NCI-H128 (cell line): Measurements from ENCODE around the gene PERM1.
"Not testable (repeated sequence)": the region's sequence is repeated elsewhere in the genome, so short reads cannot be mapped to it uniquely, and the experiment has no call there.

ENCODE experiments used
- DNase-seq: peaks from one replicate; lab custom pipeline; 2025; ENCODE audit not compliant: unreplicated experiment; lab: John Stamatoyannopoulos, UW

Gene PERM1

DNA sequence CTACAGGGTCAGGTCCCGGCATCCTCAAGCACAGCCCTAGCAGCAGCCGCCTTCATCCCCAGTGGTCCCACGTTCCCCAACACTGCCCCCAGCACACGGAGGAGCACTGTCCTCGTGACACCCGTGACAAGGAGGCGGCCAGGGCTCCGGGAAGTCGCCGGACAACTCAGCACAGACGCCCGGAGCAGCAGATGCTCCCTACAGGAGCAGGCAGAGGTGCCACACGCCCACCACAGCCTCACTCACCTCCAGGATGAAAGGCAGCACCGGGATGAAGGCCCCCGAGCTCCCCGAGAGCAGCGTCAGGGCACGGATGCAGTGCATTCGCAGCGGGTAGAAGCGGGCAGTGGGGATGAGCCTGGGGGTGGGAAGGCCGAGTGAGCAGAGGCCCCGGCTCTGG lies 31.0 kb downstream of the PERM1 start:
- DNase-seq, result no peak

DNA sequence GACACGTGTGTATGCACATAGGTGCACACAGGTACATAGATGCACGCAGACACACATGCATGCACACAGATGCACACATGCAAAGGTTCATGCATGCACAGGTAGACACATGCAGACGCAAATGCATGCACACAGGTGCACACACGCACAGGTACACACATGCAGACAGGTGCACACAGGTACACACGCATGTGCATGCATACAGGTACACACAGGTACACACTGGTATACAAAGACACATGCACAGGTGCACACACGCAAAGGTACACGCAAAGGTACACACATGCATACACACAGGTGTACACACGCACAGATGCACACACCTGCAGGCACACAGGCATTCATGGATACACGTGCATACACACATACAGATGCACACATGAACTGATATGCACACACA lies 31.6 kb downstream of the PERM1 start:
- no peak for DNase-seq

DNA sequence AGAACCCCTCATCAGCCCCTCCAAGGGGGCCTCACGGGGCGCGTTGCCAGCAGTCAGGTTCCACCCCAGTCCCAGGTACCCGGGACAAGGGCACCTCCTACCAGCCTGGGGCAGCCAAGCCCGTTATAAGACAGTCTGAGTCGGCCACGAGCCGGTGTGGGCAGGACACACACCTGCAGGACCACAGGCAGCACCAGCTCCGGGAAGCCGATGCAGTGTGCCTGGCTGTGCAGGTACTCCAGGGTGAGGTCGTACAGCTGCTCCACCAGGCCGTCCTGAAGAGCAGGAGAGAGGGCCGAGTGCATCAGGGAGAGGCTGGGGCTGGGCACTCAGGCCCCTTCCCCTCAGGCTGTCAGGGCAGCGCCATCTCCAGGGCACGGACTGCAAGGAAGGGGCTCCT lies 33.9 kb downstream of the PERM1 start:
- DNase-seq, result no peak

DNA sequence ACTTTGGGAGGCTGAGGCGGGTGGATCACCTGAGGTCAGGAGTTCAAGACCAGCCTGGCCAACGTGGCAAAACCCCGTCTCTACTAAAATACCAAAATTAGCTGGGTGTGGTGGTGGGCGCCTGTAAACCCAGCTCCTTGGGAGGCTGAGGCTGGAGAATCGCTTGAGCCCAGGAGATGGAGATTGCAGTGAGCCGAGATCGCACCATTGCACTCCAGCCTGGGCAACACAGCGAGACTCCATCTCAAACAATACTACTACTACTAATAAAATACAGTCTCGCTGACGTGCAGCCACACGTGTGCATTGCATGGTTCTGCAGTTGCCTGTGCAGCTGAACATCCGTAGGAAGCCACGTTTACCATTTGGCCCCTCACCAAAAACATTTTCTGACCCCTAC lies 35.1 kb downstream of the PERM1 start:
- not testable (repeated sequence) for DNase-seq

DNA sequence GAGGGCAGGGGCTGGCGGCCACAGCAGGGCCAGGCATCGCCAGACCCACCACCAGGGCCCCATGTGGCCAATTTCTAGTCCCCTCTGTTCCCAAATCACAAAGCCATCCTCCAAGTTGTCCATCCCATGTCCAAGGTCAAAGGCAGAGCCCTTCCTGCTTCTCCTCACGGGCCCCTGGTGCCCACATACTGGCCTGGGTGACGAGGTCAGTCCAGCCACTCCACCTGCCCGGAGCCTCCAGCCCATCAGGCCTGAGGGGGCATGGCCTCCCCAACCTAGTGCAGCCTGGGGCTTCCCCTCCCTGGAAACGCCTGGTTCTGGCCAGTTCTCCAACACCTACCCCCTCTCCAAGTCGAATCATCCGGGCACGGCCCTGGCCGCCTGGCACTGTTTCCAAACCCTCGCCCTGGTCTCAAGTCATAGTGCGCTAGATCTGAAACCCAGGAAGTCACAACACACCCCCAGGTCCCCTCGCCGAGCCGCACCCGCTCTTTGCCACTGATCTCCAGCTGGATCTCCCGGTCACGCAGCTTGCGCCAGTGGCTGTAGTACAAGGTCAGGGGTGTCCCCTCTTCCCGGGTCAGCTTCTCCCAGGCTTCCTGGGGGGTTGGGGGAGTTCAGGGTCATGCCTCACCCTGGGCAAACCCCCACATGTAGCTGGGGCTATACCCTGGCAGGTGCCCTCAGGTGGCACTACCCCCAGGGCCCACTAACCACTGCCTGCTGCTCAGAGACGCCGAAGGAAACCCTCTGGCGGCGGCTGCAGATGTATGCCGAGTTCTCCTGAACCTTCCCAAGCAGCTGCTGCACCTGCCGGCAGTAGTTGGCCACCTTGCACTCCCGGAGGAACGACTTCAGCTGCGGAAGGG lies 36.0 kb downstream of the PERM1 start:
- no peak for DNase-seq

DNA sequence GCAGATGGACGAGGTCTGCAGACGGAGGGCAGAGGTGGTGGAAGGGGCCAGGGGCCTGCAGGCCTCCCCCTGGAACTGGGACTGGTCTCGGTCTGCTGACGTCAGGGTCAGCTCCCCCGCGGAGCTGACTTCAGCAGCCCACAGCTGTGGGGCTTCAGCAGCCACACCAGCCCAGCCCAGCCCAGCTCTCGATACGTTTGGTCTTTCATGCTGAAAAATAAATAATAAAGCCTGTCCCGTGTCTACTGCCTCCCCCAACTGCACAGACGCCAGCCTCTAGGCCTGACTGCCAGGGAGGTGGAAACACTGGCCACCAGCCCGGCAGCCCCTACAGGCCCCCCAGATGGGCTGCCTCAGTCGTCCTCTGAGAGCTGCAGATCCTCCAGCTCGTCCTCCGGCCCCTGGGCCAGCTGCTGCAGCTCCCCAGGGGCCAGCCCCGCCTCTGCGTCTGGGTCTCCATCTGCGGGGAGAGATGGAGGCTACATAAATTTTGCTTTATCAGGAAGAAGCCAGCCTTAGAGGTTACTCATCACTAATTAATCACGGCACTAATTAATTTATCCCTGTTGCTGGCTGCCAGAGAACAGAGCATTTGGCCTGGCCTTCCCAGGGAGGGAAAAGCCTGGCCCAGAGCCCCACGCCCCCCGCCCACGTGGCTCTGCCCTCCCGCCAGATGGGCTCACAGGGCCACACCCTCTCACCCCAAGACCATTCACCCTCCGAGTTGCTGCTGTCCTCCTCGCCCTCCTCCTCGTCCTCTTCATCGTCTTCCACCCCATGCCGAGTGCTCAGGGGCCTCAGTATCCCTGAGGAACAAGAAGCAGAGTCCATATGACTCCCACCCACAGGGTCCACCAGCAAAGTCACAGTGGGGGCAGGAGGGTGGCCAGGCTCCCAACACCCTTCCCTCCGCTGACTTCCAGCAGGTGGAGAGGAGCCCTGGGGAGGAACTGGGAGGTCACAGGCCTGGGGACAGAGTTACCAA lies 37.3 kb downstream of the PERM1 start:
- DNase-seq, result no peak

DNA sequence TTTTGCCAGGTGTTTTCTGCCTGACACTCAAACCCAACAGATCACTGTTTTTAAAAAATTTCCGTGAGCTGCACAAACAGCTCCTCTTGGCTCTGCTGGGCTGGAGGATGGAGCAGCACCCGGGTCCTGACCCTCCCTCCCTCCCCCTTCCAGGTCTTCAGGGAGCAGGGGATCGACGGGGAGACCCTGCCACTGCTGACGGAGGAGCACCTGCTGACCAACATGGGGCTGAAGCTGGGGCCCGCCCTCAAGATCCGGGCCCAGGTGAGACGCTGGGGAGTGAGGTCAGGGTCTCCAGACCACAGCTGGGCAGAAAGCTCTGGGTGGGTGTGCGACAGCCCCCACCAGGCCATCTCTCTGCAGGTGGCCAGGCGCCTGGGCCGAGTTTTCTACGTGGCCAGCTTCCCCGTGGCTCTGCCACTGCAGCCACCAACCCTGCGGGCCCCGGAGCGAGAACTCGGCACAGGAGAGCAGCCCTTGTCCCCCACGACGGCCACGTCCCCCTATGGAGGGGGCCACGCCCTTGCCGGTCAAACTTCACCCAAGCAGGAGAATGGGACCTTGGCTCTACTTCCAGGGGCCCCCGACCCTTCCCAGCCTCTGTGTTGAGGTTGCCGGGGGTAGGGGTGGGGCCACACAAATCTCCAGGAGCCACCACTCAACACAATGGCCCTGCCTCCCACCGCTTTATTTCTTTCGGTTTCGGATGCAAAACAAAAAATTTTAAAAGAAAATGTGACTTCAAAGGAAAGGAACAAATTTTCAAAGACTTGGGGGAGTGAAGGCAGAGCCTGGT lies 38.1 kb downstream of the PERM1 start:
- DNase-seq, result no peak

DNA sequence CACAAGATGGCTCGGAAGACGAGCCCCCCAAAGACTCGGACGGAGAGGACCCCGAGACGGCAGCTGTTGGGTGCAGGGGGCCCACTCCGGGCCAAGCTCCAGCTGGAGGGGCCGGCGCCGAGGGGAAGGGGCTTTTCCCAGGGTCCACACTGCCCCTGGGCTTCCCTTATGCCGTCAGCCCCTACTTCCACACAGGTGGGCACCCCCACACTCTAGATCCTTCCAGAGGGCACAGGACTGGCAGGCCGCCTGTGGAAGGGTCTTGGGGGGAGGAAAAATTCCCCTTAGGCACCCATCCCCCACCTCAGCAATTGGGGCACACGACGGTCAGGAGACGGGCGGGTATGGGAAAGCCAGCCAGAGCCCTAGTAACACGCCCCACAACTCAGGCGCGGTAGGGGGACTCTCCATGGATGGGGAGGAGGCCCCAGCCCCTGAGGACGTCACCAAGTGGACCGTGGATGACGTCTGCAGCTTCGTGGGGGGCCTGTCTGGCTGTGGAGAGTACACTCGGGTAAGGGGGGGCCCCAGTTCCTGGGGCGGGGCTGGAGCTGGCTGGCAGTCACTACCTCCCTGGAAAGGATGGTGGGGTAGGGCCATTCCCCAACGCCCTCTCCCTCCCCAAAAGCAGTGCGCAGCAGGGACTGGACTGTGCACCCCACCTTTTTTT lies 38.9 kb downstream of the PERM1 start:
- DNase-seq, result no peak

DNA sequence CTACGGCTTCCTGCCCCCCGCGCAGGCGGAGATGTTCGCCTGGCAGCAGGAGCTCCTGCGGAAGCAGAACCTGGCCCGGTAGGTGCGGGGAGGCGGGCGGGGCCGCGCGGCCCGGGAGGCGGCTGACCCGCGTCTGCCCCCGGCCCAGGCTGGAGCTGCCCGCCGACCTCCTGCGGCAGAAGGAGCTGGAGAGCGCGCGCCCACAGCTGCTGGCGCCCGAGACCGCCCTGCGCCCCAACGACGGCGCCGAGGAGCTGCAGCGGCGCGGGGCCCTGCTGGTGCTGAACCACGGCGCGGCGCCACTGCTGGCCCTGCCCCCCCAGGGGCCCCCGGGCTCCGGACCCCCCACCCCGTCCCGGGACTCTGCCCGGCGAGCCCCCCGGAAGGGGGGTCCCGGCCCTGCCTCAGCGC lies 39.5 kb downstream of the PERM1 start:
- no peak for DNase-seq

DNA sequence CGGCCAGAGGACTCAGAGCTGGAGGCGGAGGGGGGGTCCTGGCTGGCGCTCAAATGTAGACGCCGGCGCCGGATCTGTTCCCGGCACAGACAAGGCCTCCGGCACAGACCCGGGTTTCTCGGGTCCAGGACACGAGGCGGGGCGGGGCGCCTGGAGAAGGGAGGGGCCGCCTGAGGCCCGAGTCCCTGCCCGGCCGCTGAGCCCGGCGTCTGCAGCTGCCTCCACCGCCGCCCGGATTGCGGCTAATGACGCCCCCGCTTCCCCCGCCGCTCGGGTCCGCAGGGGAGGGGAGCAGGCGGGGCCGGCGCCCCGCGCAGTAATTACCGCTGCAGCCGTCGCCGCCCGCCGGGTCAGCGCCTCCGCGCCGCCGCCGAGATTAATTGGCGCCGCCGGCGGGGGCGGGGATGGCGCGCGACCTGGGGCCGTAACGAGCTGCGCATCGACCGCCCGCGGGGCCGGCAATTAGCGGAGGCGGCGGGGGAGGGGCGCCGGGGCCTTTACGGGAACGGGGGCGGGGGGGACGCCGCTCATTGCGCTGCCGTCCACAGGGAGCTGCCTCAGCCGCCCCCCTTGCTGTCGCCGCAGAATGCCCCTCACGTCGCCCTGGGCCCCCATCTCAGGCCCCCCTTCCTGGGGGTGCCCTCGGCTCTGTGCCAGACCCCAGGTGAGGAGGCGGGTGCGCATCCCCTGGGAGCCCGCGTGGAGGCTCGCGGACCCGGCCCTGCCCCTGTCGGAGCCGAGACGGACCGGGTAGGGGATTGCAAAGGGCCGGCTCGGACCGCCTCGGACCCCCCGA lies 40.1 kb downstream of the PERM1 start:
- DNase-seq, result no peak

DNA sequence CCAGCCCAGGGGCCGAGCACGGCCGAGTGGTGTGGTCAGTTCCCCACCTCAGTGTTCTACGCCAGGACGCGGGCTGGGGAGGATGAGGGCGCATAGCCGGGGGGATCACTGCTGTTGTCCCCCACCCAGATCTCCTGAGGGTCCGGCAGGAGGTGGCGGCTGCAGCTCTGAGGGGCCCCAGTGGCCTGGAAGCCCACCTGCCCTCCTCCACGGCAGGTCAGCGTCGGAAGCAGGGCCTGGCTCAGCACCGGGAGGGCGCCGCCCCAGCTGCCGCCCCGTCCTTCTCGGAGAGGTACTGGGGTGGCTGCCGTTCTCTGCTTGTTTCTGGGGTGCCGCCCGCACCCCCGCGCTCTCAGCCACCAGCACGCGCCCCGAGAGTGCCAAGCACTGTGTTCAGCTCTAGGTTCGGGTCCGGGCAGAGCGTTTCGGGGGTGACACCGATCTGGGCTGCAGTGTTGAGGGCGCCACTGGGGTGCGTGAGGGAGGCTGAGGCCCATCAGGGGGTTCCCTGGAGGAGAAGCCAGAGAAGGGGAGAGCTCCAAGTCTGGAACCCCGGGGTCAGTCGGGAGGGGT lies 40.8 kb downstream of the PERM1 start:
- DNase-seq, result no peak

DNA sequence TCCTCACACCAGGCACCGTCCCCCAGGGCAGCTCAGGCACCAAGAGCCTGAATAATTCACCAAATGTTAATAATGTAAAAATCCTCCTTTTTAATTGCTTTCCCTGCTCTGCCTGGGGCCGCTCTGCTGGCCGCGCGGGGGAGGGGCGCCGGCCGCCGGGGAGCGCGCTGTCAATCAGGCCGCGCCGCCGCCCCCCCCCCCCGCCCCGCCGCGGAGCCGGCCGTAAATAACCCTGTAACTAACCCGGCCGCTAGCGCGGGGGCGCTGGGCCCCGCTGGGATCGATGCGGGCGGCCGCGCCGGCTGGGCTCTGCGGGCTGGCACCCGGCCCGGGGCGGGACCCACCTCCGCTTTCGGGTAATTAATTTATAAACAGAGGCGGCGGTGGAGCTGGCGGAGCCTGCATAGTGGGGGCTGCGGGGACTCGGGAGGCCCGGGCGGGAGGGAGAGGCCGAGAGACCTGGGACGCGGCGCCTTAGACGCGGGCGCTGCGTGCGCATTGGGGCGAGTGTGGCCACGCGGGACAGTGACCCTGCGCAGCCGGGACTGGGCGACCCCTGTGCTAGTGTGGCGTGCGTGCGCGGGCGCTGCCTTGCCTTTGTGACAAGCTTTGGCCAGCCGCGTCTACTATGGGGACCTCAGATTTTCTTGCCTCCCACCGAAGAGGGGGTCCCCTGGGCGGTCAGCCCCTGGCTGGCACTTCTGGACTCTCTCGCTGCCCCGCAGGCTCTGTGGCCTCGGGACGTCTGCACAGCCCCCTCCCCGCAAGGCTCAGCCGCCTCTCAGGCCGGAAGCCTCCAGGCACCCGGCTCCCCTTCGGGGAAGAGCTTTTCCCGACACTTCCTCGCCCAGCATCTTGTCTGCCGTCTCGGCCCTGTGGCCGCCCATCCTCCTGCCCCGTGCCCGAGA lies 41.5 kb downstream of the PERM1 start:
- DNase-seq, result peak; percentile 25

DNA sequence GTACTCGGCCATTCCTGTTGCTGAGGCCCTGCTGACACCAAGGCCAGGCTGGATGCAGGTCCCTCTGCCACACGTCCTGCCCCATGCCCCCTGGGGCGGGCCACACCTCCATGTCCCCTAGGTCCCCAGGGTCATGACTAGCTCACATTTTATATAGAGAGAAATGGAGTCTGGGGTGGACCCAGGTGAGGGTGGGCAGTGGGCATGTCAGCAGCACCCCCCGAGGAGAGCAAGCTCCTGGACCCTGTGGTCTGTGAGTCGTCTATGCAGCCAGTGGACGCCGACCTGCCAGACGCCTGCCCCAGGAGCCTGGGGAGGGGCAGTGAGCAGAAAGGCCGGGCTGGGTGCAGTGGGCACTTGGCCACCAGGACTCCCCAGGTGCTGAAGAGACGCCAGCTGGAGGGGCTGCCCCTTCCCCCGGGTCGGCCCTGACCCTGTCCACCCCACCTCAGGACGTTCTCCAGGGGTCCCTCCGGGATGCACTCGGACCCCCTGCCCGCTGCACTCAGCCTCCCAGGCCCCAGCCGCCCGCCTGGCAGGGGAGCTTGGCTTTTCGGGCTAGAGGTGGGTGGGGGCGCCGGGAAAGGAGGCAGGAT lies 42.3 kb downstream of the PERM1 start:
- no peak for DNase-seq

DNA sequence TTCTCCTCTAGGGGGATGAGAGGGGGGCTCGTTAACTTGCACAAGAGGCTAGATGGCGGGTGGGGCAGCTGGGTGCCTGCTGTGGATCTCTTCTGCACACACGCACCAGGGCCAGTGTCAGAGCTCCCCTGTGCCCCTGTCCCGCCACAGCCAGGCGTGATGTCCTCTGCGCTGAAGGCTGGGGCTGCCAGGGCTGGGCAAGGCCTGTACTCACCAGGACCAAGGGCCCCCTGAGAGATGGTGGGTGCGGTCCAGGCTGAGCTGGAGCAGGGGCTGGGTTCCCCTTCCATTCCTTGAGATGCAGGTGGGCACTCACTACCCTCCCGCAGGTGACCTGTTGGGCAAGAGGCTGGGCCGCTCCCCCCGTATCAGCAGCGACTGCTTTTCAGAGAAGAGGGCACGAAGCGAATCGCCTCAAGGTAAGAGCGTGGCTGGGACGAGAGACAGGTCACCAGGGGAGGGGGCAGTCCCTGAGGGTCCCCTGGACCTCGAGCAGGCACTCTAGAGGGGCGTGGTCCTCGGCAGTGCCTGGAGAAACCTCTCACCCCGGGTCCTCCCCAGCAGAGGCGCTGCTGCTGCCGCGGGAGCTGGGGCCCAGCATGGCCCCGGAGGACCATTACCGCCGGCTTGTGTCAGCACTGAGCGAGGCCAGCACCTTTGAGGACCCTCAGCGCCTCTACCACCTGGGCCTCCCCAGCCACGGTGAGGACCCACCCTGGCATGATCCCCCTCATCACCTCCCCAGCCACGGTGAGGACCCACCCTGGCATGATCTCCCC lies 43.0 kb downstream of the PERM1 start:
- DNase-seq, result no peak

DNA sequence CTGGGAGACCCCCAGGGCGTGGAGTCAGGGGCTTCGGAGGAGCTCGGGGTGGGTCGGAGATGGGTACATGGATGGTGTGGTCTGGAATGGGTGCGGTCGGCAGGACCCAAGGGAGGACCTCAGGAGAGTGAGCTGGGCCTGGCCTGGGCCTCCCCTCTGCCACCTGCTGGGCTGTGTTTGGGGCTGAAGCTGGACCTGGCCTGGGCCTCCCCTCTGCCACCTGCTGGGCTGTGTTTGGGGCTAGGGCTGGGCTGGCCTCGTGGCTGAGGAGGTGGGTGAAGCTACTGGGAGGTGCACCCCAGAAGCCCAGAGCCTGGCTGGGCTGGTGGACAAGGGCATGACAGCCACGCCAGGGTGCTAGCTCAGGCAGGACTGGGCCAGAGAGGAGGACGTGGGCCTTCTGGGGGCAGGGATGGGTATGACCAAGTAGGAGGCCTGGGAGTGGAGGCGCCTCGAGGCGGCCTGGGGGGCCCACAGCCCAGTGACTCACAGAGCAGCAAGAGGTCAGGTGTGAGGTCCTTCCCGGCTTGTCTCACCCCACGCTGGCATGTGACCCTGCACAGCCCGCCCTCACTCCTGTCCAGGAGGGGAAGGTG lies 43.7 kb downstream of the PERM1 start:
- no peak for DNase-seq

DNA sequence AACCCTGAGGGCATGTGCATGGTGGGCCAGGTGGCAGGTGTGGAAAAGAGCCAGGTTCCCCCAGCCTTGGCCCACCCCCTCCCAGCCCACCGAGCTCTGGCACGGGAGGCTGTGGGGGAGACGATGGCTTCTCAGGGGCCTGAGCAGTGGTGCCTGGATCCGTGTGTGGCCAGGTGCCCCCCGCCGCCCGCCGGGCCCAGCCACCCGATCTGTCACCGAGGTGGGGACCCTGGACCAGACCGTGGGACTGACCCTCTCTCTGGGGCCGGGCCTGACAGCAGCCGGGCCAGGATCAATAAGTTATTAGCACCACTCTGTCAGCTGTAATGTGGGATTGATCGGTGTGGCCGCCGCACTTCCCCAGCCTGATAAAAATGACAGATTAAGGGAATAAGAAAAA lies 44.4 kb downstream of the PERM1 start:
- no peak for DNase-seq
